Measurements from ENCODE around the gene ZNF524. TPM values are rescaled to one million over a fixed set of nuclear protein-coding genes. Genes with fewer than 3 reads are reported as not detected.

ZNF524 gene, protein sequence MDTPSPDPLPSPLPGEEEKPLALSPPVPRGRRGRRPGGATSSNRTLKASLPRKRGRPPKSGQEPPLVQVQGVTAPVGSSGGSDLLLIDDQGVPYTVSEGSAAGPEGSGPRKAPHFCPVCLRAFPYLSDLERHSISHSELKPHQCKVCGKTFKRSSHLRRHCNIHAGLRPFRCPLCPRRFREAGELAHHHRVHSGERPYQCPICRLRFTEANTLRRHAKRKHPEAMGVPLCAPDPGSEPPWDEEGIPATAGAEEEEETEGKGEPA
- 26.5 and 29.1 TPM in 2 replicates for total RNA-seq
- 15.9 and 17.3 TPM in 2 replicates for polyA plus RNA-seq

DNA sequence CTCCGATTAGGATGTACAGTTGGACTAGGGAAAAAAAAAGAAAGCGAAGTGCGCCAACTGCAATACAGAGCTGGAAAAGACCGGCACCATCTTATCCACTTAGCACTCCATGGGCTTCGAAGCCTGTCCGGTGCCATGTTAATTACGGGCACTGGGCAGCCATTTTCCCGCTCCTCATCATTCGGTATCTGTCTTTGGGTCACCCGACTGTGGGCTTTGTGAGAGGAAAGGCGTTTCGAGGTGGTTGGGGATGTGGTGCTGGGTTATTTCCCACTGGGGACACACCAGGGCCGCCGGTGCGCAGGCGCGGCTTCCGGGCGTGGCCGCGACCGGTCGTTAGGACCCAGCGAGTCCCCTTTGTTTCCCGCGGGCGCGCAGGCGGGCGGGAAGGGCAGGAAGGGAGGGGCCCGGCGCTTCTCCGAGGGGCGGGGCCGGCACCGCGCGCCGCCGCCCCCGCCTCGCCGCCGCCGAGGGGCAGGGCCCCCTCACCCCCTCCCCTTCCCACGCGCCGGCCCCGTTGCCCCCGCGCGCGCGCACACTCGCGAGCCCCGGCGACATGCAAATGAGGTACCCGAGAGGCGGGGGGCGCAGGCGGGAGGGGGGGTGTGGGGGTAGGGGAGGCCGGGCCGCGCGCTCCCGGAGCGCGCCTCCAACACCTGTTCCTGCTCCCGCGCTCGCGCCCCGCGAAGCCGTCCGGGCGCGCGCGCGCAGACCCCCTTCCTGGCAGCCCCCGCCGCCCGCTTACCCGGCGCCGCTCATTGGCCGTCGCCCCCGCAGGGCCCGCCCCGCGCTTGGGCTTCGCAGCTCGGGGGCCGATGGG is at the start of gene ZNF524:
Gene ZNF524 (plus strand): TSS at position 447 of the 820 bp plus-strand sequence. CDS start 1,825 bp downstream, outside the sequence.
- TF ChIP-seq, protein P1, sequence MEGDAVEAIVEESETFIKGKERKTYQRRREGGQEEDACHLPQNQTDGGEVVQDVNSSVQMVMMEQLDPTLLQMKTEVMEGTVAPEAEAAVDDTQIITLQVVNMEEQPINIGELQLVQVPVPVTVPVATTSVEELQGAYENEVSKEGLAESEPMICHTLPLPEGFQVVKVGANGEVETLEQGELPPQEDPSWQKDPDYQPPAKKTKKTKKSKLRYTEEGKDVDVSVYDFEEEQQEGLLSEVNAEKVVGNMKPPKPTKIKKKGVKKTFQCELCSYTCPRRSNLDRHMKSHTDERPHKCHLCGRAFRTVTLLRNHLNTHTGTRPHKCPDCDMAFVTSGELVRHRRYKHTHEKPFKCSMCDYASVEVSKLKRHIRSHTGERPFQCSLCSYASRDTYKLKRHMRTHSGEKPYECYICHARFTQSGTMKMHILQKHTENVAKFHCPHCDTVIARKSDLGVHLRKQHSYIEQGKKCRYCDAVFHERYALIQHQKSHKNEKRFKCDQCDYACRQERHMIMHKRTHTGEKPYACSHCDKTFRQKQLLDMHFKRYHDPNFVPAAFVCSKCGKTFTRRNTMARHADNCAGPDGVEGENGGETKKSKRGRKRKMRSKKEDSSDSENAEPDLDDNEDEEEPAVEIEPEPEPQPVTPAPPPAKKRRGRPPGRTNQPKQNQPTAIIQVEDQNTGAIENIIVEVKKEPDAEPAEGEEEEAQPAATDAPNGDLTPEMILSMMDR (IDR thresholded peaks at IDR 0.05; ENCODE audit: low read depth, low read length) = no peak
- Histone ChIP-seq H3K9me3 (ENCODE audit: low read depth) (no peaks in the 10 kb centered on the region), H3K36me3 (peaks cover 6% of the 10 kb centered on the region), H3K27me3 (no peaks in the 10 kb centered on the region), H3K4me3 (peak within 1 kb of the TSS; percentile 65), H3K4me1 (ENCODE audit: low read depth) (no peaks in the 10 kb centered on the region), H3K27ac (peak within 1 kb of the TSS; percentile 98)
- DNase-seq (ENCODE audit: low read depth in 1 of 2, low spot score in 1 of 2) = peak; percentile 90 to 92

DNA sequence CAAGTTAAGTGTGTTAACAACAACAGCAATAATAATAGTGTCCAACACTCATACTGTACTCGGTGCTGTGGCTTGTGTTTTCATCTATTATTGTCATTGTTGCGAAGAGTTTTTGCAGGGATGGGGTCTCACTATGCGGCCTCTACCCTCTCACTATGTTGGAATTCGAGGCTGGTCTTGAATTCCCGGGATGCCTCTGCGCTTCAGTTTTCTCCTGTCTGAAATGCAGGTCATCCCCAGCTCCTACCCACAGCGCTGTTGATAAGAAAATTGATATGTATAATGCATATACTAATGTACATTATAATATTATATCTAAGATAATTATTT is 49.8 kb upstream of the ZNF524 start:
- Histone ChIP-seq H3K4me3 (no peak overlapping the region), H3K9me3 (ENCODE audit: low read depth) (no peaks in the 10 kb centered on the region), H3K27ac (no peak overlapping the region), H3K4me1 (ENCODE audit: low read depth) (peaks cover 17% of the 10 kb centered on the region), H3K27me3 (no peaks in the 10 kb centered on the region), H3K36me3 (no peaks in the 10 kb centered on the region)
- TF ChIP-seq, protein P1 (IDR thresholded peaks at IDR 0.05; ENCODE audit: low read depth, low read length) = no peak
- no peak for DNase-seq (ENCODE audit: low read depth in 1 of 2, low spot score in 1 of 2)

DNA sequence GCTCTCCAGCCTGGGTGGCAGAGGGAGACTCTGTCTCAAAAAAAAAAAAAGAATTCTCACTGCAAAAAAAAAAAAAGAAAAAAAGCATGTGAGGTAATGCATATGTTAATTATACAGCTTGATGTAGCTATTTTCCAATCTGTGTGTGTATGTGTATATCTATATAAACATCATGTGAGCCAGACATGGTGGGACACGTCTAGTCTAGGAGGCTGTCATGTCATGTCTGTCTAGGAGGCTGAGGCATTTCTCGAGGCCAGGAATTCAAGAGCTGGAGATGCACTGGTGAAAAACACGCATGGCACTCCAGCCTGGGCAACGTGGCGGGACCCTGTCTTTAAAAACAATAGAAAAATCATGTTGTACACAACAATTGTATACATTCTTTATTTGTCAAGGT is 47.9 kb upstream of the ZNF524 start:
- Histone ChIP-seq H3K27me3 (no peaks in the 10 kb centered on the region), H3K27ac (no peak overlapping the region), H3K9me3 (ENCODE audit: low read depth) (no peaks in the 10 kb centered on the region), H3K36me3 (no peaks in the 10 kb centered on the region), H3K4me3 (no peak overlapping the region), H3K4me1 (ENCODE audit: low read depth) (peaks cover 10% of the 10 kb centered on the region)
- TF ChIP-seq, protein P1 (IDR thresholded peaks at IDR 0.05; ENCODE audit: low read depth, low read length) = no peak
- no peak for DNase-seq (ENCODE audit: low read depth in 1 of 2, low spot score in 1 of 2)

DNA sequence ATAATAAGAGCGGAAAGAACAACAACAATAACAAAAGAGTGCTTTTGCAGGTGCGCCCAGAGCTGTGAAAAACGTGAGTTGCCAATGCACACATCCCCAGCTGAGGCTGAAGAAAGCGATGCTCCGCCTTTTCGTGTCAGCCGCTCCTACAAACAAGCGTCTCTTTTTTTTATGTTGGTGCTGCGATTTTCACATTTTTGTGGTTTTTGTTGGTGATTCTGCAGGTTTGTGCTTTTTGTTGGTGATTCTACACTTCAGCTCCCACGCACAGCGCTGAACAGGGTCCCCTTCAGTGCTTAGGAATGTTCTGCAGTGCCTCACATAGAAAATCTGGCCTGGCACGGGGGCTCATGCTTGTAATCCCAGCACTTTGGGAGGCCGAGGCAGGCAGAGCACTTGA is 47.5 kb upstream of the ZNF524 start:
- TF ChIP-seq, protein P1 (IDR thresholded peaks at IDR 0.05; ENCODE audit: low read depth, low read length) = no peak
- peaks cover 8% of the 10 kb centered on the region for H3K4me1 ChIP-seq (ENCODE audit: low read depth)
- H3K36me3 ChIP-seq = no peaks in the 10 kb centered on the region
- H3K4me3 ChIP-seq = no peak overlapping the region
- H3K27ac ChIP-seq = no peak overlapping the region
- H3K9me3 ChIP-seq (ENCODE audit: low read depth) = no peaks in the 10 kb centered on the region
- peak in 1 of 2 donors; percentile 92 for DNase-seq (ENCODE audit: low read depth in 1 of 2, low spot score in 1 of 2)
- H3K27me3 ChIP-seq = no peaks in the 10 kb centered on the region

DNA sequence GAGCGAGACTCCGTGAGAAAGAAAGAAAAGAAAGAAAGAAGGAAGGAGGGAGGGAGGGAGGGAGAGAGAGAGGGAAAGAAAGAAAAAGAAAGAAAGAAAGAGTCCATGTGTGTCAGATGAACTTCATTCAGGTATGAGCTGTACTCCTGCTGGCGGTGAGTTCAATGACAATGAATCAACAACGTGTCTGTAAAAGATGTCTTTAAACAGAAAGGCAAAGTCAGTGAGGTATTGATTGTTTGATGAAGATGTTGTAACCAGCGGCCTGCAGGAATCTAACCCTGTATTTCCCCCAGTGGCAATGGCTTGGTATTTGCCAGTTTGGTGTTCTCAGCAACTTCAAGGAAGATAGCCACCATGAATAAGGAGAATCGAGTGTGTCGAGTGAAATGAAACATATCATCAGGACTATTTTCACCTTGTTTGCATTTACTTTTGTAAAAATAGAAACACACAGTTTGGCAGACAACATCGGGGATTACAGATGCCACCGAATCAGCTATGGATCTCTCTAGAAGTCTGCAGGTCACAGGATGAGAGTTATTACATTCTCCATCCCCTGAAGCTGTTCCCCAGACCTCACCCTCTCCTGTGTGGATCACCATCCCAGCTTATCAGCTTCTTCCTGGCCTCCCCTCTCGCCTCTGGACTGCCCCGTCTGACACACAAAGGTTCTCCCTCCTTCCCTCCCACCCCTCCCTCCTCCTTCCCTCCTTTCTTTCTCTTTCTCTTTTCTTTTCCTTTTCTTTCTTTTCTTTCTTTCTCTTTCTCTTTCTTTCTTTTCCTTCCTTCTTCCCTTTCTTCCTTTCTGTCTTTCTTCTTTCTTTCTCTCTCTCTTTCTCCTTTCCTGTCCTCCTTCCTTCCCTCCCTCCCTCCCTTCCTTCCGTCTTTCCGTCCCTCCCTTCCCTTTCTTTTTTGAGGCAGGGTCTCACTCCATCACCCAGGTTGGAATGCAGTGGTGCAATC is 46.6 kb upstream of the ZNF524 start:
- DNase-seq (ENCODE audit: low read depth in 1 of 2, low spot score in 1 of 2) = no peak

More for the DNA sequence above, 46.6 kb upstream of the ZNF524 start:
- Histone ChIP-seq H3K36me3 (no peaks in the 10 kb centered on the region), H3K9me3 (ENCODE audit: low read depth) (no peaks in the 10 kb centered on the region), H3K27ac (no peak overlapping the region), H3K27me3 (no peaks in the 10 kb centered on the region), H3K4me1 (ENCODE audit: low read depth) (peaks cover 8% of the 10 kb centered on the region), H3K4me3 (no peak overlapping the region)
- TF ChIP-seq, protein P1 (IDR thresholded peaks at IDR 0.05; ENCODE audit: low read depth, low read length) = no peak

All from cardiac muscle cell (in vitro differentiated cells and primary cell).